HepG2 (cell line): ENCODE data around the gene TMEM63B. TPM values are rescaled to one million over a fixed set of nuclear protein-coding genes. Genes with fewer than 3 reads are reported as not detected.
"Not testable (repeated sequence)": the region's sequence is repeated elsewhere in the genome, so short reads cannot be mapped to it uniquely, and the experiment has no call there.

Experiments
- ATAC-seq: fragments of 200-7000 bp; cut with Tn5 transposase; 3 replicates; pipeline ENCODE4 v1.9.1; 2020; ENCODE audit warnings: mild to moderate bottlenecking, moderate library complexity
- BruUV-seq: library from RNA; stranded (reverse); fragments of 400-500 nt; replicated peaks from 2 replicates; lab custom pipeline; 2021; lab: Mats Ljungman, UMichigan
- CTCF ChIA-PET: fragments of 300-600 bp; formaldehyde crosslinking; extraction: SDS; loops from one replicate; lab custom pipeline; 2021; ENCODE audit warnings: low total read pairs, inconsistent platforms, low intra/inter-chr PET ratio; lab: Yijun Ruan, JAX
- POLR2A ChIA-PET: fragments of 350-600 bp; sonication (Branson Sonifier 250); formaldehyde crosslinking; loops from one replicate; lab custom pipeline; 2020; ENCODE audit warnings: antibody characterized with exemption, inconsistent platforms; lab: Yijun Ruan, JAX
- DNase-seq: peaks from one replicate; pipeline ENCODE4 v3.0.0-alpha.2; 2015; ENCODE audit warnings: low spot score
- FAIRE-seq: peaks from 3 replicates; lab custom pipeline; 2011; peaks lifted over from hg19 to GRCh38; lab: Jason Lieb, UNC
- H2AFZ ChIP-seq: one replicate; pipeline ENCODE4 v1.6.1; 2011; ENCODE audit warnings: low read length, inconsistent platforms
- H3K27ac ChIP-seq: fragments of 300-600 bp; 3 replicates; pipeline ENCODE4 v1.8.0; 2011; ENCODE audit warnings: mixed run types, mild to moderate bottlenecking, mixed read lengths, low read length, inconsistent platforms; ENCODE audit not compliant: insufficient read depth; ENCODE audit errors: extremely low read length
- H3K27me3 ChIP-seq, 2 experiments: fragments of 200-600 bp in 1 of 2; 2 replicates in 1 of 2; 3 replicates in 1 of 2; pipeline versions ENCODE4 v1.6.0 to v1.8.0; 2011; ENCODE audit warnings: low read length in 2 of 2, mild to moderate bottlenecking in 2 of 2, moderate library complexity in 2 of 2, inconsistent platforms in 1 of 2; ENCODE audit not compliant: insufficient read depth in 2 of 2, control insufficient read depth in 1 of 2
- H3K36me3 ChIP-seq, 2 experiments: fragments of 200-600 bp in 1 of 2; replicated peaks in 1 of 2; 2 replicates in 1 of 2; 3 replicates in 1 of 2; pipeline versions ENCODE4 v1.5.1 to v1.8.0; 2011; ENCODE audit warnings: low read length in 2 of 2, inconsistent platforms in 1 of 2; ENCODE audit not compliant: insufficient read depth in 2 of 2, control insufficient read depth in 1 of 2
- H3K4me1 ChIP-seq: 2 replicates; pipeline ENCODE4 v1.5.1; 2012; ENCODE audit warnings: low read length, inconsistent platforms; ENCODE audit not compliant: insufficient read depth
- H3K4me2 ChIP-seq: 2 replicates; pipeline ENCODE4 v1.6.0; 2011; ENCODE audit warnings: low read depth, low read length, inconsistent platforms
- H3K4me3 ChIP-seq, 3 experiments: fragments of 200-600 bp in 1 of 3; sonication (generic), shearing (Covaris generic) in 1 of 3; replicated peaks in 1 of 3; 2 replicates each; pipeline ENCODE4 v1.5.1; 2011 to 2016; ENCODE audit warnings: low read length in 3 of 3, inconsistent platforms in 2 of 3, low read depth in 2 of 3, mild to moderate bottlenecking in 2 of 3, control low read depth in 1 of 3, mixed read lengths in 1 of 3; ENCODE audit not compliant: insufficient read depth in 1 of 3
- H3K79me2 ChIP-seq: one replicate; pipeline ENCODE4 v1.6.1; 2011; ENCODE audit warnings: low read length, inconsistent platforms; ENCODE audit not compliant: insufficient read depth
- H3K9ac ChIP-seq: 2 replicates; pipeline ENCODE4 v1.6.0; 2011; ENCODE audit warnings: mild to moderate bottlenecking, low read depth, low read length, inconsistent platforms; ENCODE audit not compliant: insufficient read depth
- H3K9me3 ChIP-seq: 2 replicates; pipeline ENCODE4 v1.5.1; 2012; ENCODE audit warnings: mild to moderate bottlenecking, low read length
- H4K20me1 ChIP-seq: 2 replicates; pipeline ENCODE4 v1.6.0; 2011; ENCODE audit warnings: inconsistent platforms, mild to moderate bottlenecking, low read length, moderate library complexity; ENCODE audit not compliant: insufficient read depth
- ATM ChIP-seq: fragments of 450-650 bp; IDR thresholded peaks from 2 replicates; pipeline ENCODE4 v1.7.1; 2017; ENCODE audit warnings: mild to moderate bottlenecking, borderline replicate concordance
- CEBPB ChIP-seq: IDR thresholded peaks from 2 replicates; pipeline ENCODE4 v1.6.1; 2011; ENCODE audit warnings: low read depth, low read length, improper control_type of control experiment, borderline replicate concordance
- EP300 ChIP-seq, 3 experiments: sonication (generic) in 1 of 3; formaldehyde crosslinking in 1 of 3; IDR thresholded peaks; 2 replicates each; pipeline versions ENCODE4 v1.5.1 to v1.6.1; 2011 to 2020; ENCODE audit warnings: low read depth in 2 of 3, low read length in 2 of 3, borderline replicate concordance in 1 of 3, improper control_type of control experiment in 1 of 3, mild to moderate bottlenecking in 1 of 3, missing genetic modification reagents in 1 of 3, moderate library complexity in 1 of 3
- MXI1 ChIP-seq: IDR thresholded peaks from 3 replicates; pipeline ENCODE4 v1.6.1; 2012; ENCODE audit warnings: low read depth, low read length, inconsistent platforms, borderline replicate concordance
- NAIF1 ChIP-seq: sonication (generic); formaldehyde crosslinking; IDR thresholded peaks from 2 replicates; pipeline ENCODE4 v1.5.0; 2020; ENCODE audit warnings: mild to moderate bottlenecking, missing genetic modification reagents, borderline replicate concordance
- NFE2L2 ChIP-seq: fragments of 150-350 bp; IDR thresholded peaks from 2 replicates; pipeline ENCODE4 v1.6.1; 2014; ENCODE audit warnings: low read length
- TMF1 ChIP-seq: sonication (generic); formaldehyde crosslinking; IDR thresholded peaks from 2 replicates; pipeline ENCODE4 v1.8.1; 2022; ENCODE audit warnings: low read depth, missing genetic modification reagents
- ZBTB38 ChIP-seq: sonication (generic); formaldehyde crosslinking; IDR thresholded peaks from 2 replicates; pipeline ENCODE4 v1.5.1; 2020; ENCODE audit warnings: mild to moderate bottlenecking, missing genetic modification reagents
- ZFP37 ChIP-seq: sonication (generic); formaldehyde crosslinking; IDR thresholded peaks from 2 replicates; pipeline ENCODE4 v1.4.0; 2020; ENCODE audit warnings: missing genetic modification reagents, borderline replicate concordance
- ZFP41 ChIP-seq: sonication (generic); formaldehyde crosslinking; IDR thresholded peaks from 2 replicates; pipeline ENCODE4 v1.4.0; 2020; ENCODE audit warnings: mild to moderate bottlenecking, missing genetic modification reagents, borderline replicate concordance
- ZNF713 ChIP-seq: sonication (generic); formaldehyde crosslinking; IDR thresholded peaks from 2 replicates; pipeline ENCODE4 v1.4.0; 2020; ENCODE audit warnings: mild to moderate bottlenecking, missing genetic modification reagents
- ZNF816 ChIP-seq: sonication (generic); formaldehyde crosslinking; IDR thresholded peaks from 2 replicates; pipeline ENCODE4 v1.8.0; 2022; ENCODE audit warnings: missing genetic modification reagents, mild to moderate bottlenecking, borderline replicate concordance
- ZSCAN29 ChIP-seq: sonication (generic); formaldehyde crosslinking; conservative IDR thresholded peaks from 2 replicates; pipeline ENCODE4 v1.4.0; 2020; ENCODE audit warnings: mild to moderate bottlenecking, missing genetic modification reagents
- WGBS: methylation state at CpG from one replicate; pipeline ENCODE4 v1.1.6; 2017; ENCODE audit warnings: low lambda C conversion rate; 5-methylcytosine and 5-hydroxymethylcytosine counted together
- in situ Hi-C: cut with HindIII; loops from 2 replicates; pipeline ENCODE4 v1.10.0; 2017; ENCODE audit warnings: low pct_unique_long_range_greater_than_20kb; ENCODE audit not compliant: extremely low pct_ligation_motif_present
- intact Hi-C: fragments of 100-400 bp; cut with micrococcal nuclease; formaldehyde crosslinking; loops from one replicate; pipeline ENCODE4 v1.10.0; 2022; ENCODE audit not compliant: unreplicated experiment
- polyA plus RNA-seq, 8 experiments: library from polyadenylated mRNA; depleted of rRNA in 3 of 8; stranded (reverse) in 7 of 8; unstranded in 1 of 8; fragments of >200 nt; fragmentation: Illumina TruSeq in 4 of 8; extraction: Trizol in 4 of 8; gene quantifications; 2 replicates each; pipeline versions ENCODE4 v1.2.1 to v1.2.3, GENCODE V29; 2011 to 2016; ENCODE audit warnings: low read depth in 4 of 8, missing spikeins in 1 of 8, mixed read lengths in 1 of 8; ENCODE audit not compliant: insufficient read depth in 1 of 8
- total RNA-seq, 5 experiments: library from RNA; depleted of rRNA; stranded (reverse); fragments of >200 nt; fragmentation: Illumina TruSeq; extraction: Trizol; gene quantifications; 2 replicates each; pipeline ENCODE4 v1.2.3, GENCODE V29; 2016; ENCODE audit warnings: low read depth in 1 of 5
- TF ChIP-seq, protein P1 (sequence below): IDR thresholded peaks from 2 replicates; pipeline ENCODE4 v1.6.1; 2016; ENCODE audit warnings: low read depth, borderline replicate concordance
- TF ChIP-seq, protein P2 (sequence below): sonication (generic); formaldehyde crosslinking; IDR thresholded peaks from 2 replicates; pipeline ENCODE4 v1.4.0; 2020; ENCODE audit warnings: mild to moderate bottlenecking, missing genetic modification reagents

Gene TMEM63B
- total and polyA plus RNA-seq, 2 of the 13 experiments (the other 11 are each of a cell fraction or from before 2014, with no cell fraction given): 27.4 to 75.8 TPM

DNA sequence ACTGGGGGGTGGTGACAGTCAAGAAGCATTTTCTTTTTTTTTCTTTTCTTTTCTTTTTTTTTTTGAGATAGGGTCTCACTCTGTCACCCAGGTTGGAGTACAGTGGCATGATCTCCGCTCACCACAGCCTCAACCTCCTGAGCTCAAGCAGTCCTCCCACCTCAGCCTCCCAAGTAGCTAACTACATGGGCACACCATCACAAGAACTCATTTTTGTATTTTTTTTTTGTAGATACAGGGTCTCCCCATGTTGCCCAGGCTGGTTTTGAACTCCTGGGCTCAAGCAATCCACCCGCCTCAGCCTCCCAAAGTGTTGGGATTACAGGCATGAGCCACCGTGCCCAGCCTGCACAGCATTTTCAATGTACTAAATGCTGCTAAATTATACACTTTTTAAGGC is 36.0 kb upstream of the TMEM63B start:
- ATAC-seq, DNase-seq, H3K9ac ChIP-seq, CTCF ChIA-PET, in situ Hi-C loops, POLR2A ChIA-PET, H3K79me2 ChIP-seq, BruUV-seq, H3K9me3 ChIP-seq, H3K4me3 ChIP-seq, FAIRE-seq, H2AFZ ChIP-seq, H3K27ac ChIP-seq, H4K20me1 ChIP-seq, H3K4me2 ChIP-seq, H3K36me3 ChIP-seq, H3K27me3 ChIP-seq: not testable (repeated sequence)
- intact Hi-C loops: loop anchor here (10.0 kb wide), 1 partner anchor 243 kb away; no protein-coding TSS in a partner anchor
- 0 out of 2 replicates have a peak, but pooled peaks have one; percentile 70 for TF ChIP-seq ZNF713 (CRISPR knock-in tag)
- 0 out of 2 replicates have a peak, but pooled peaks have one; percentile 54 for TF ChIP-seq ZFP41 (CRISPR knock-in tag)
- peaks cover 76% of the 10 kb centered on the region for H3K4me1 ChIP-seq
- WGBS: 96% methylated on average over 3 of the region's 3 CpGs

DNA sequence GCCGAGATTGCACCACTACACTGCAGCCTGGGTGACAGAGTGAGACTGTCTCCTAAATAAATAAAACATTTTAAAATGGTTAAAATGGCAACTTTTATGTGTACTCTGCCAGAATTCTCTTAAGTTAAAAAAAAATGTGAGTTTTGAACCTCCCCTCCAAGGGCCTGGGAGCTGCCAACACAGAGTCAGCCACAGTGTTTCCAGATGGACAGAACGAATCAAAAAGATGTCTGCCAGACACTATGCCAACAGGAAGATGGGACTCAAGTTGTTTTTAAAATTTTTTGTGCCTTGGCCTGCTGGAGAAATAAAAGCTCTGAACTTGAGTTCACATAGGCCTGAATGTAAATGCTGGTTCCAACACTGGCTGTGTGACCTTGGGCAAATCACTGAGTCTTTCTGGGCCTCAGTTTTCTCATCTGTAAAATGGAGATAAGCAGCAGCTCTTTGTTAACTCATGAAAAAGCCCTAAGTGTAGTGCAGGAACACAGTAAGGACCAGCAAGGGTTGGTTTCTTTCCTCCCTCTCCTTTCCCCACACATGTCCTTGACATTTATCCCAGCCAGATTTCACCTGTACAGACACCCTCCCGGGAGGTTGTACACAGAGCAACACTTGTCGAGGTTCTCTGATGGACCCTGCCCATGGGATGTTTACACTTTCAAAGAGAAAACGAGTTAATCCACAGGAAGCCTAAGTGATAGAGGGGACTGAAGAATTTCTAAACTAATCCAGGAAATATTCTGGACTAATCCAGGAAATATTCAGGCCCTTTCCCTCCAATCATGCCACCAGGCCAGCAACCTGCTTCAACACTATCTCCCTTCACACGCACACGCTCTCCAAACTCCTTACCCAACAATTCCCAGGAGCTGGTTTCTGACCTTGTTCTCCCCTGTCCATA is 35.1 kb upstream of the TMEM63B start:
- no peak overlapping the region for H3K4me3 ChIP-seq
- peak; percentile 58 for ATAC-seq
- ChIA-PET CTCF (no interaction called here), POLR2A (interaction anchor here (1.1 kb wide), 2 partner anchors 35 to 65 kb away, joined by 4 to 5 read pairs; partner anchors contain the start of genes MRPL14 and TMEM63B)
- no peak overlapping the region for H2AFZ ChIP-seq
- BruUV-seq: no TSS peak
- FAIRE-seq: peak; percentile 91
- peaks cover 76% of the 10 kb centered on the region for H3K4me1 ChIP-seq
- H3K9me3 ChIP-seq: no peaks in the 10 kb centered on the region
- peak overlapping the region; percentile 76 for H3K27ac ChIP-seq
- in situ Hi-C loops (no loop called here), intact Hi-C loops (loop anchor here (10.0 kb wide), 1 partner anchor 243 kb away; no protein-coding TSS in a partner anchor)
- H4K20me1 ChIP-seq: no peaks in the 10 kb centered on the region
- H3K4me2 ChIP-seq: peak overlapping the region; percentile 36
- WGBS: 25% methylated on average over 7 of the region's 7 CpGs
- DNase-seq: peak; percentile 91
- no peaks in the 10 kb centered on the region for H3K36me3 ChIP-seq
- H3K9ac ChIP-seq: no peak overlapping the region
- H3K27me3 ChIP-seq: no peaks in the 10 kb centered on the region
- H3K79me2 ChIP-seq: no peaks in the 10 kb centered on the region
- TF ChIP-seq ATM (no peak), NFE2L2 (no peak), TMF1 (CRISPR knock-in tag) (no peak), MXI1 (peak; percentile 50; the same call in 1 of the 3 replicates), ZSCAN29 (CRISPR knock-in tag) (peak; percentile 98), ZFP37 (CRISPR knock-in tag) (peak; percentile 45; the same call in 1 of the 2 replicates), NAIF1 (peak; percentile 61; the same call in 1 of the 2 replicates), EP300 (IDR thresholded peaks at IDR 0.05; ENCODE audit: low read depth in 2 of 2, low read length in 2 of 2) (peak in 1 of 2 experiments; percentile 88; a peak in 2 of 4 replicates), EP300 (CRISPR knock-in tag; IDR thresholded peaks at IDR 0.05; ENCODE audit: borderline replicate concordance) (no peak; the same call in 1 of the 2 replicates), CEBPB (no peak), ZBTB38 (CRISPR knock-in tag) (0 out of 2 replicates have a peak, but pooled peaks have one; percentile 45), ZNF816 (CRISPR knock-in tag) (peak; percentile 66)
- TF ChIP-seq, protein P1, sequence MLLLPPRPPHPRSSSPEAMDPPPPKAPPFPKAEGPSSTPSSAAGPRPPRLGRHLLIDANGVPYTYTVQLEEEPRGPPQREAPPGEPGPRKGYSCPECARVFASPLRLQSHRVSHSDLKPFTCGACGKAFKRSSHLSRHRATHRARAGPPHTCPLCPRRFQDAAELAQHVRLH (CRISPR knock-in tag): 0 out of 2 replicates have a peak, but pooled peaks have one; percentile 93
- TF ChIP-seq, protein P2, sequence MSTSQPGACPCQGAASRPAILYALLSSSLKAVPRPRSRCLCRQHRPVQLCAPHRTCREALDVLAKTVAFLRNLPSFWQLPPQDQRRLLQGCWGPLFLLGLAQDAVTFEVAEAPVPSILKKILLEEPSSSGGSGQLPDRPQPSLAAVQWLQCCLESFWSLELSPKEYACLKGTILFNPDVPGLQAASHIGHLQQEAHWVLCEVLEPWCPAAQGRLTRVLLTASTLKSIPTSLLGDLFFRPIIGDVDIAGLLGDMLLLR (CRISPR knock-in tag): no peak
